HTERT RPE-1 (cell line): Measurements from ENCODE around the gene SLC30A5.
"Not testable (repeated sequence)": the region's sequence is repeated elsewhere in the genome, so short reads cannot be mapped to it uniquely, and the experiment has no call there.

Experiments
- in situ Hi-C: fragments of 300-500 bp; cut with MboI; formaldehyde crosslinking; loops from 4 replicates; pipeline ENCODE4 v1.14.3; 2020; ENCODE audit warnings: low sequenced_read_pairs

Gene SLC30A5

GRCh38 chr5:69103521-69103920, 9.7 kb downstream of the SLC30A5 start:
- in situ Hi-C loops = no loop called here

DNA sequence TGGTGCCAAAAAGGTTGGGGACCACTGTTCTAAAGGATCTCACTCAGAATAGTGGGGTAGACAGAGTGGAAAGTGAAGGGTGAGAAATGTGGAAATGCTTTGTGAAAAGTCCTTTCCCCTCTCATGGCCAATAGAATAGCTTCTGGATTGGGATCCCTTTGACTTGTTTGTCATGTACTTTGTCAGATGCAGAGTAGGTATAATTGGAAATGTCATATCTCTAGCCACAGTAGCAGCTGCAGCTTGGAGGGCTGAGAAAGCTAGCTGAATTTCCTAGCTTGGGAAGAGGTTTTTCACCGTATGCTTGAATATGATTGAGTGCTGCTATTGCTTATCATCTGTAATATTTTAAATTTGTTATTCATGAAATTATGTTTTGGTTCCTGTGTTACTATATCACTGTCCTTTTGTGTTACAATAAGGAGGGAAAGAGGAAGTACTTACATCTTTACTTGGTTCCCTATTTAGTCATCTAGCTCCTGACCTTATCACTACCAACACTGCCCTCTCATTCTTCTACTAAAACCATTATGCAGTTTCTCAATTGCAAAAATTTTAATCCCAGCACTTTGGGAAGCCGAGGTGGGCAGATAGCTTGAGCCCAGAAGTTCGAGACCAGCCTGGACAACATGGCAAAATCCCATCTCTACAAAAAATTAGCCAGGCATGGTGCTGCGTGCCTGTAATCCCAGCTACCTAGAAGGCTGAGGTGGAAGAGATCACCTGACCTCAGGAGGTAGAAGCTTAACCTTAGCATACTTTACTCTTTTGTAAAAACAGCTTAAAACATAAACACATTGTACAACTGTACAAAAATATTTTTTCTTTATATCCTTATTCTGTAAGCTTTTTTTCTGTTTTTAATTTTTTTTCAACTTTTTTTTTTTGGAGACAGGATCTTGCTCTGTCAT, 12.4 kb downstream of the SLC30A5 start:
- in situ Hi-C loops = no loop called here

DNA sequence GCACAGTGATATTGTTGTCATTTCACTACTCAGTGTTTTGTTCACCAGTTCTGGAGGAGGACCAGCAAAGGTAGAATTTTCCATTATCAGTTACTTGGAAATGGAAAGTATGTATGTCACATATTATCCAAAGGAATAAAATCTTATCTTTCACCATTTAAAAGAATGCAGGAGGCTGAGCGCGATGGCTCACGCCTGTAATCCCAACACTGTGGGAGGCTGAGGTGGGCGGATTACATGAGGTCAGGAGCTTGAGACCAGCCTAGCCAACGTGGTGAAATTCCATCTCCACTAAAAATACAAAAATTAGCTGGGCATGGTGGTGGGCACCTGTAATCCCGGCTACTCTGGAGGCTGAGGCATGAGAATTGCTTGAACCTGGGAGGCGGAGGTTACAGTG, 14.6 kb downstream of the SLC30A5 start:
- in situ Hi-C loops = not testable (repeated sequence)

- in situ Hi-C loops = no loop called here
Measured at GRCh38 chr5:69113851-69114250, 20.0 kb downstream of the SLC30A5 start.

- in situ Hi-C loops = no loop called here
Measured at GRCh38 chr5:69115526-69115925, 21.7 kb downstream of the SLC30A5 start.

DNA sequence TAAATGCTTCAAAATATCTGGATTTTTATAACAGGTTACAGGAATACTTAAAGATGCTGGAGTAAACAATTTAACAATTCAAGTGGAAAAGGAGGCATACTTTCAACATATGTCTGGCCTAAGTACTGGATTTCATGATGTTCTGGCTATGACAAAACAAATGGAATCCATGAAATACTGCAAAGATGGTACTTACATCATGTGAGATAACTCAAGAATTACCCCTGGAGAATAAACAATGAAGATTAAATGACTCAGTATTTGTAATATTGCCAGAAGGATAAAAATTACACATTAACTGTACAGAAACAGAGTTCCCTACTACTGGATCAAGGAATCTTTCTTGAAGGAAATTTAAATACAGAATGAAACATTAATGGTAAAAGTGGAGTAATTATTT, 35.6 kb downstream of the SLC30A5 start:
- in situ Hi-C loops = no loop called here

DNA sequence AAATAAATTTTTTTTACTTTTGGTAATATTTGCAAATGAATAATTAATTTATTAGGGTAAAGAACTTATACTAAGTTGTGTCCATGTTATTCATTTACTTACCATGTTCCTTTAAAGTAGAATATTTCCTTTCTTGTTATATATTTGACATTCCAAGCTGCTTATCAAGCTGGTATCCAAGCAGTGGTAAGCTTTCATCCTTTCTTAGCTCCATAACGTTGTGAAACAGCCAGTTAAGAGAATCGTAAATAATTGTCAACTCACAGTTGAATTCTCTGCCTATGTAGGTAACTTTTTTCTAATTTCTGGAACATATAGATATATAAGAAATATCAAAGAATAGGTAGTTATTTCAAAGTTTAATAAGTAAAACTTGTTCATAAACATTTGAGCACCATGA, 36.4 kb downstream of the SLC30A5 start:
- in situ Hi-C loops = no loop called here

- in situ Hi-C loops = no loop called here
Measured at GRCh38 chr5:69131304-69131703, 37.5 kb downstream of the SLC30A5 start.

DNA sequence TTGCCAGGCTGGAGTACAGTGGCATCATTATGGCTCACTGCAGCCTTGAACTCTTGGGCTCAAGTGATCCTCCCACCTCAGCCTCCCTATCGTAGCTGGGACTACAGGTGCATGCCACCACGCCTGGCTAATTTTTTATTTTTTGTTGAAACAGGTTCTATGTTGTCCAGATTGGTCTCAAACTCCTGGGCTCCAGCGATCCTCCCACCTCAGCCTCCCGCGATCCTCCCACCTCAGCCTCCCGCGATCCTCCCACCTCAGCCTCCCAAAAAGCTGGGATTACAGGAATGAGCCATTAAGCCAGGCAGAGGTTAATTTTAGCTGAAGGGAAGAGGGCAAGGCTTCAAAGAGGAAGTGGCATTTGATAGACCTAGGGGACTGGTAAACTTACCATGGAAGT, 40.3 kb downstream of the SLC30A5 start:
- in situ Hi-C loops = no loop called here

- in situ Hi-C loops = no loop called here
Measured at GRCh38 chr5:69136293-69136692, 42.5 kb downstream of the SLC30A5 start.

DNA sequence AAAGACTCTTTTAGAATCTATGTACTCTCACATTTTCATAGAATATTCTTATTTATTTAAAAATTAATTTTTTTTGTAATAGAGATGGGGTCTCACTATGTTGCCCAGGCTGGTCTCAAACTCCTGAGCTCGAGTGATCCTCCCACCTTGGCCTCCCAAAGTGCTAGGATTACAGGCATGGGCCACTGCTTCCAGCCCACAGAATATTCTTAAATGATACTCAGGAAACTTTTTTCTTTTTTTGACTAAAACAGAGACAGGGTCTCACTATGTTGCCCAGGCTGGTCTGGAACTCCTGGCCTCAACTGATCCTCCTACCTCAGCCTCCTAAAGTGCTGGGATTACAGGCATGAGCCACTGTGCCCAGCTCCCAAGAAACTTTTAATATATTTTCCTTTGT, 43.4 kb downstream of the SLC30A5 start:
- in situ Hi-C loops = not testable (repeated sequence)

GRCh38 chr5:69137807-69138206, 44.0 kb downstream of the SLC30A5 start:
- in situ Hi-C loops = no loop called here

DNA sequence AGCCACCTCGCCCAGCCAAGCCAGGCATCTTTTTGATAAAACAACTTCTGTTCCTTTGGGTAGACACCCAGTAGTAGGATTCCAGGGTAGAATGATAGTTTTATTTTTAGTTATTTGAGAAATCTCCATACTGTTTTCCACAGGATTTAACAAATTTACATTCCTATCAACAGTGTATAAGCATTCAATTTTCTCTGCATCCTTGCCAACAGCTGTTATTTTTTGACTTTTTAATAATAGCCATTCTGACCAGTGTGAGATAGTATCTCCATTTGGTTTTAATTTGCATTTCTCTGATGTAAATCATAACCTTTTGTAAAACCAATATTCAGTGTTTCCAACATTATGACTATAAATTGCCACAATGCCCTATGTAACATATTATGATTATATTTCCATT, 45.0 kb downstream of the SLC30A5 start:
- in situ Hi-C loops = no loop called here

- in situ Hi-C loops = not testable (repeated sequence)
Measured at GRCh38 chr5:69140239-69140638, 46.4 kb downstream of the SLC30A5 start.

DNA sequence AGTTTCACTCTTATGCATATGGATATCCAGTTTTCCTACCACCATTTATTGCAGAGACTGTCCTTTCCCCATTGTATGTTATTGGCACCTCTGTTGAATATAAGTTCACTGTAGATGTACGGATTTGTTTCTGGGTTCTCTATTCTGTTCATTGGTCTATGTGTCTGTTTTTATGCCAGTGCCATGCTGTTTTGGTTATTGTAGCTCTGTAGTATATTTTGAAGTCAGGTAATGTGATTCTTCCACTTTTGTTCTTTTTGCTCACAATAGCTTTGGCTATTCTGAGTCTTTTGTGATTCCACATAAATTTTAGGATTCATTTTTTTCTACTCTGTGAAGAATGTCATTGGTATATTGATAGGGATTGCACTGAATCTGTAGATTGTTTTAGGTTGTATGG, 47.0 kb downstream of the SLC30A5 start:
- in situ Hi-C loops = no loop called here

DNA sequence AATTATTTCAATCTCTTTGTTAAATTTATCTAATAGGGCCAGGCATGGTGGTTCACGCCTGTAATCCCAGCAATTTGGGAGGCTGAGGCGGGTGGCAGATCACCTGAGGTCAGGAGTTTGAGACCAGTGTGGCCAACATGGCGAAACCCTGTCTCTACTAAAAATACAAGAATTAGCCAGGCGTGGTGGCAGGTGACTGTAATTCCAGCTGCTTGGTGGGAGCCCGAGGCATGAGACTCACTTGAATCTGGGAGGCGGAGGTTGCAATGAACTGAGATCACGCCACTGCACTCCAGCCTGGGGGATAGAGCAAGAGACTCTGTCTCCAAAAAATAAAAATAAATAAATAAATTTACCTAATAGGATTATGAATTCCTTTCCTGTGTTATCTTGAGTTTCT, 54.8 kb downstream of the SLC30A5 start:
- in situ Hi-C loops = not testable (repeated sequence)

- in situ Hi-C loops = no loop called here
Measured at GRCh38 chr5:69148981-69149675, 55.3 kb downstream of the SLC30A5 start.

DNA sequence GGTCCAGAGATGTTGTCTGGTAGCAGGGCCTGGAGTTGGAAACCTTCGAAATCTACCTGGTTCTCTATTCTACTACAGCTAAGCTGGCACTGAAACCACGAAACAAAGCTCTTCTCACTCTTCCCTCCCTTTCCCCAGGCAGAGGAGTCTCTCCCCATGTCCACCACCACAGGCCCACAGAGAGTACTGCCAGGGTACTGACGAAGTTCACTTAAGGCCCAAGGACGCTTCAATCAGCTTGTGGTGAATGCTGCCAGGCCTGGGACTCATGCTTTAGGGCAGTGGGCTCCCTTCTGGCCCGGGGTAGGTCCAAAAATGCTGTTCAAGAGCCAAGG, 55.8 kb downstream of the SLC30A5 start:
- in situ Hi-C loops = no loop called here

- in situ Hi-C loops = no loop called here
Measured at GRCh38 chr5:69152731-69153130, 58.9 kb downstream of the SLC30A5 start.

DNA sequence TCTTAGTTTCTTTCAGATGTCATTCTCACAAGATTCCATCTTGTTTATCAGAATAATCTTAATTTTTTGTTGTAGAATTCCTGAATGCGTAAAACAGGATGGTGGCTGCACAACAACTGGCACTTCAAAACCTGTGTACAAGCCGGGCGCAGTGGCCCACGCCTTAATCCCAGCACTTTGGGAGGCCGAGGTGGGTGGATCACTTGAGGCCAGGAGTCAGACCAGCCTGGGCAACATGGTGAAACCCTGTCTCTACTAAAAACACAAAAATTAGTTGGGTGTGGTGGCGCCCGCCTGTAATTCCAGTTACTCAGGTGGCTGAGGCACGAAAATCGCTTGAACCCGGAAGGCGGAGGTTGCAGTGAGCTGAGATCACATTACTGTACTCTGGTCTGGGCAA, 62.6 kb downstream of the SLC30A5 start:
- in situ Hi-C loops = no loop called here

DNA sequence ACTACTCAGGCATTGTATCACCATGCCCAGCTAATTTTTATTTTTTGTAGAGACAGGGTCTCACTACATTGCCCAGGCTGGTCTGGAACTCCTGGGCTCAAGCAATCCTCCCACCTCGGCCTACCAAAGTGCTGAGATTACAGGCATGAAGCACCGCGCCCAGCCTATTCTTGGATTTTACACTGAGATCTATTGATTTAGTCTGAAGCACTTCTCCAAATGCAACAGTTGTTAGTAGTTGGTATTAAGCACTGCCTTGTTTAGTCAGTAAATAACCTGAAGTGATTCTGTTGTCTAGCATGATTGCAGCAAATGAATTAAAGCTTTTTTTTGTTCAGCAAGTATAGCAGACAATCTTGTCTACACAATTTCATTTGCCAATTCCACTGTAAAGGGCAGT, 64.2 kb downstream of the SLC30A5 start:
- in situ Hi-C loops = no loop called here

- in situ Hi-C loops = no loop called here
Measured at GRCh38 chr5:69160651-69161050, 66.8 kb downstream of the SLC30A5 start.
